GM12878 (cell line): ENCODE results near the gene HIRA.

ENCODE experiments used
- NR2C2 ChIP-seq: IDR thresholded peaks from 2 replicates; pipeline ENCODE4 v1.6.1; 2011; ENCODE audit warnings: borderline replicate concordance, low read depth; ENCODE audit not compliant: control insufficient read depth, insufficient read length
- TF ChIP-seq, protein P1 (sequence below): IDR thresholded peaks from 2 replicates; pipeline ENCODE4 v1.6.1; 2012; ENCODE audit warnings: low read depth, low read length, improper control_type of control experiment
- TF ChIP-seq, protein P2 (sequence below): fragments of 450-650 bp; IDR thresholded peaks from 2 replicates; pipeline ENCODE4 v1.6.1; 2017; ENCODE audit warnings: antibody characterized with exemption, mild to moderate bottlenecking, moderate library complexity

DNA sequence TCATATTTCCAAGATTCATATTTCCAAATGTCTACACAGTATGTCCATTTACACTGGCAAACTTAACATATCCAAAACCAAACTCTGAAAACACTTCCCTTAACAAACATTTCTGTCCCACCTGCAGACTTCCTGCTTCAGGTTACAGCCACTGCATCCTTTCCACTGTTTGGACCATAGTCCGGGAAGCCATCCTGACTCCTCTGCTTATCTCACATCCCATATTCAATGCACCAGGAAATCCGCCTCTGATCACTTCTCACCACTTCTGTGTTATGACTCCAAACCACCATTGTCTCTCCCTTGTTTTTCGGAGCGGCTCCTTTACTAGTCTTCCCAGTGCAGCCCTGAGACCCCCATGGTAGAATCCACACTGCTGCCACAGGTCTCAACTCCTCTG is 30.1 kb downstream of the HIRA start:
- TF ChIP-seq, protein P1, sequence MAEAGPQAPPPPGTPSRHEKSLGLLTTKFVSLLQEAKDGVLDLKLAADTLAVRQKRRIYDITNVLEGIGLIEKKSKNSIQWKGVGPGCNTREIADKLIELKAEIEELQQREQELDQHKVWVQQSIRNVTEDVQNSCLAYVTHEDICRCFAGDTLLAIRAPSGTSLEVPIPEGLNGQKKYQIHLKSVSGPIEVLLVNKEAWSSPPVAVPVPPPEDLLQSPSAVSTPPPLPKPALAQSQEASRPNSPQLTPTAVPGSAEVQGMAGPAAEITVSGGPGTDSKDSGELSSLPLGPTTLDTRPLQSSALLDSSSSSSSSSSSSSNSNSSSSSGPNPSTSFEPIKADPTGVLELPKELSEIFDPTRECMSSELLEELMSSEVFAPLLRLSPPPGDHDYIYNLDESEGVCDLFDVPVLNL = no peak
- TF ChIP-seq, protein P2, sequence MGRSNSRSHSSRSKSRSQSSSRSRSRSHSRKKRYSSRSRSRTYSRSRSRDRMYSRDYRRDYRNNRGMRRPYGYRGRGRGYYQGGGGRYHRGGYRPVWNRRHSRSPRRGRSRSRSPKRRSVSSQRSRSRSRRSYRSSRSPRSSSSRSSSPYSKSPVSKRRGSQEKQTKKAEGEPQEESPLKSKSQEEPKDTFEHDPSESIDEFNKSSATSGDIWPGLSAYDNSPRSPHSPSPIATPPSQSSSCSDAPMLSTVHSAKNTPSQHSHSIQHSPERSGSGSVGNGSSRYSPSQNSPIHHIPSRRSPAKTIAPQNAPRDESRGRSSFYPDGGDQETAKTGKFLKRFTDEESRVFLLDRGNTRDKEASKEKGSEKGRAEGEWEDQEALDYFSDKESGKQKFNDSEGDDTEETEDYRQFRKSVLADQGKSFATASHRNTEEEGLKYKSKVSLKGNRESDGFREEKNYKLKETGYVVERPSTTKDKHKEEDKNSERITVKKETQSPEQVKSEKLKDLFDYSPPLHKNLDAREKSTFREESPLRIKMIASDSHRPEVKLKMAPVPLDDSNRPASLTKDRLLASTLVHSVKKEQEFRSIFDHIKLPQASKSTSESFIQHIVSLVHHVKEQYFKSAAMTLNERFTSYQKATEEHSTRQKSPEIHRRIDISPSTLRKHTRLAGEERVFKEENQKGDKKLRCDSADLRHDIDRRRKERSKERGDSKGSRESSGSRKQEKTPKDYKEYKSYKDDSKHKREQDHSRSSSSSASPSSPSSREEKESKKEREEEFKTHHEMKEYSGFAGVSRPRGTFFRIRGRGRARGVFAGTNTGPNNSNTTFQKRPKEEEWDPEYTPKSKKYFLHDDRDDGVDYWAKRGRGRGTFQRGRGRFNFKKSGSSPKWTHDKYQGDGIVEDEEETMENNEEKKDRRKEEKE = no peak
- no peak for TF ChIP-seq NR2C2
